ENCODE results near the gene MTREX.

GRCh38 chr5:55324006-55324405, 16.2 kb downstream of the MTREX start:
- TF ChIP-seq SIX5 (IDR thresholded peaks at IDR 0.05; ENCODE audit: low read depth, low read length) (no peak), CTCF (IDR thresholded peaks at IDR 0.05; ENCODE audit: control extremely low read depth in 1 of 3, insufficient read depth in 1 of 3, low read depth in 1 of 3, low read length in 3 of 3) (no peak), YY1 (IDR thresholded peaks at IDR 0.05; ENCODE audit: low read depth, low read length) (no peak), RFX5 (IDR thresholded peaks at IDR 0.05; ENCODE audit: borderline replicate concordance, low read depth, low read length) (no peak), KDM4A (IDR thresholded peaks at IDR 0.05; ENCODE audit: low read depth, low read length, severe bottlenecking) (no peak), CREB1 (IDR thresholded peaks at IDR 0.05) (no peak), POLR2AphosphoS5 (IDR thresholded peaks at IDR 0.05; ENCODE audit: low read depth, low read length) (no peak), POLR2A (IDR thresholded peaks at IDR 0.05; ENCODE audit: control extremely low read depth in 1 of 2, low read depth in 2 of 2, low read length in 2 of 2) (no peak), ZNF274 (IDR thresholded peaks at IDR 0.05; ENCODE audit: borderline replicate concordance, extremely low read depth, low read length) (no peak), GABPA (IDR thresholded peaks at IDR 0.05; ENCODE audit: borderline replicate concordance, insufficient read depth, low read length) (no peak)
- TF ChIP-seq, protein P1, sequence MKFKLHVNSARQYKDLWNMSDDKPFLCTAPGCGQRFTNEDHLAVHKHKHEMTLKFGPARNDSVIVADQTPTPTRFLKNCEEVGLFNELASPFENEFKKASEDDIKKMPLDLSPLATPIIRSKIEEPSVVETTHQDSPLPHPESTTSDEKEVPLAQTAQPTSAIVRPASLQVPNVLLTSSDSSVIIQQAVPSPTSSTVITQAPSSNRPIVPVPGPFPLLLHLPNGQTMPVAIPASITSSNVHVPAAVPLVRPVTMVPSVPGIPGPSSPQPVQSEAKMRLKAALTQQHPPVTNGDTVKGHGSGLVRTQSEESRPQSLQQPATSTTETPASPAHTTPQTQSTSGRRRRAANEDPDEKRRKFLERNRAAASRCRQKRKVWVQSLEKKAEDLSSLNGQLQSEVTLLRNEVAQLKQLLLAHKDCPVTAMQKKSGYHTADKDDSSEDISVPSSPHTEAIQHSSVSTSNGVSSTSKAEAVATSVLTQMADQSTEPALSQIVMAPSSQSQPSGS (IDR thresholded peaks at IDR 0.05; ENCODE audit: low read length): no peak
